ENCODE data around the gene PRKCQ.

PRKCQ gene

GRCh38 chr10:6520138-6520537 is 59.9 kb downstream of the PRKCQ start:
- DNase-seq (ENCODE audit: low read depth): no peak

GRCh38 chr10:6518791-6519429 is 61.2 kb downstream of the PRKCQ start:
- DNase-seq (ENCODE audit: low read depth): no peak

- DNase-seq (ENCODE audit: low read depth): no peak
Measured at GRCh38 chr10:6516929-6517284, 63.2 kb downstream of the PRKCQ start.

- no peak for DNase-seq (ENCODE audit: low read depth)
Measured at GRCh38 chr10:6516281-6516928, 63.7 kb downstream of the PRKCQ start.

- no peak for DNase-seq (ENCODE audit: low read depth)
Measured at GRCh38 chr10:6514844-6515780, 65.0 kb downstream of the PRKCQ start.

- no peak for DNase-seq (ENCODE audit: low read depth)
Measured at GRCh38 chr10:6514180-6514579, 65.9 kb downstream of the PRKCQ start.

GRCh38 chr10:6513476-6513875 is 66.6 kb downstream of the PRKCQ start:
- DNase-seq (ENCODE audit: low read depth): no peak

GRCh38 chr10:6512182-6512581 is 67.9 kb downstream of the PRKCQ start:
- no peak for DNase-seq (ENCODE audit: low read depth)

- DNase-seq (ENCODE audit: low read depth): no peak
Measured at GRCh38 chr10:6511347-6511746, 68.7 kb downstream of the PRKCQ start.

- no peak for DNase-seq (ENCODE audit: low read depth)
Measured at GRCh38 chr10:6507311-6507710, 72.8 kb downstream of the PRKCQ start.

GRCh38 chr10:6505300-6505699 is 74.8 kb downstream of the PRKCQ start:
- no peak for DNase-seq (ENCODE audit: low read depth)

- DNase-seq (ENCODE audit: low read depth): no peak
Measured at GRCh38 chr10:6504296-6504695, 75.8 kb downstream of the PRKCQ start.

- DNase-seq (ENCODE audit: low read depth): no peak
Measured at GRCh38 chr10:6503171-6503570, 76.9 kb downstream of the PRKCQ start.

- no peak for DNase-seq (ENCODE audit: low read depth)
Measured at GRCh38 chr10:6501931-6502330, 78.1 kb downstream of the PRKCQ start.

- DNase-seq (ENCODE audit: low read depth): no peak
Measured at GRCh38 chr10:6499974-6500373, 80.1 kb downstream of the PRKCQ start.

GRCh38 chr10:6498771-6499170 is 81.3 kb downstream of the PRKCQ start:
- DNase-seq (ENCODE audit: low read depth): no peak

- no peak for DNase-seq (ENCODE audit: low read depth)
Measured at GRCh38 chr10:6497620-6498019, 82.5 kb downstream of the PRKCQ start.

- no peak for DNase-seq (ENCODE audit: low read depth)
Measured at GRCh38 chr10:6494936-6495592, 85.0 kb downstream of the PRKCQ start.

GRCh38 chr10:6494442-6494819 is 85.6 kb downstream of the PRKCQ start:
- no peak for DNase-seq (ENCODE audit: low read depth)

GRCh38 chr10:6493521-6494441 is 86.3 kb downstream of the PRKCQ start:
- peak; percentile 28 for DNase-seq (ENCODE audit: low read depth)

- no peak for DNase-seq (ENCODE audit: low read depth)
Measured at GRCh38 chr10:6492896-6493295, 87.2 kb downstream of the PRKCQ start.
